Stimulated activated CD4-positive, alpha-beta T cell treated with anti-CD3 and anti-CD28 coated beads, Interleukin-2, amount 100 ng/mL, for 48 hours (primary cell): ENCODE measurements around the gene PRDM15.
A peak's percentile ranks its signal among the peaks of the same experiment; 100 is the strongest.

Experiments
- DNase-seq, 2 donors: peaks; one replicate each; pipeline ENCODE4 v3.0.0-alpha.2; 2020

The PRDM15 gene

DNA sequence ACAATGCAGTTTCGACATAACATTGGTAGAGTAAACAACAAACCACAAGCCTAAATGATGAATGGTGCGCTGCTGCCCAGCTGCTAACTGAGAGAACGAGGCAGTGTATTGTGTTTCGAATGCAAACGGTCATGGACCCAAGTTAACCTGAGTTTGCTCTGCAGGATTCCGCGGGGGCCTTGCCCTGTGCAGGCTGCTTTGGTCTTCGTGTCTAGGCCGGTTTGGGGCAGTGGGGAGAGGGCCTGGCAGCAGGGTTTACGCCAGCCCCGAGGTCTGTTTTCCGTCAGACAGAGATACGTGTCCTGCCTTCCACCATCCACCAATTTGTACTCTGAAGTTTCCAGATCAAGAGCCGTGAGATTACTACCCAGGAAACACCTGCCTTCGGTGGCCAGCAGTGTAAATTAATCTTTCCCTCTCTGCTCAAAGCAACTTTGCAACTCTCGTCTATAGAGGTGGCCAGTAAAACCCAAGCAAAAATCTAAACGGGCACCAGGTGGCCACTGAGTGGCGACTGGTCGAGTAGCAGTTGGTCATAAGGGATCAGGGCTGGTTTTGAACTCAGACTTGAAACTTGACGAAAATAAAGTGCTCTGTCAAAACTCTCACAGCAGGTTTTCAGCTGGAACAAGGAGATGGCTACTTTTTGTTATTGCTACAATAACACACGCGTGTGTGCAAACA lies 6.3 kb upstream of the PRDM15 start:
- no peak for DNase-seq

DNA sequence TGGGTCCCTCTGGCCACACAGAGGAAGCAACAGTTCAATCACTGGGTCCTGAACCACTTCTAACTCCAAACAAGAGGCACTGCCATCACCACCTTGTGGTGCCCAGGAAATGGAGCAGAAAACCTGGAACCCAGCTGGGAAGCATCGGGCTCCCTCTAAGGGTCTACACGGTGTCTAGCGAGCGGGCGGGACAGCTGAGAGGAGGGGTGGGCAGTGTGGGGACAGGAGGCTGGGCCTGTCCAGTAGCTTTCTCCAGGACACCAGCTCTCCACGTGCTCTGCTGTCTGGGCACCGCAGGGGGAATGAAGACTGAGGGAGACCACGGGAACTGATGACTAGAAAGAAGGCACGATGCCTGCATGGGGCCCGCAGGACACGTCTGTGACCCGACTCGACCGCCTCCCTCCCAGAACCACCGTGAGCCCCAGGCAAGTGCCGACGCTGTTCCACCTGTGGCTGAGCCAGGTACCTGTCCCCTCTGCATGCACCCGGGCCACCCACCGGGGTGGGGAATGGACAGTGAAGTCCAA lies 5.4 kb upstream of the PRDM15 start:
- DNase-seq = no peak

DNA sequence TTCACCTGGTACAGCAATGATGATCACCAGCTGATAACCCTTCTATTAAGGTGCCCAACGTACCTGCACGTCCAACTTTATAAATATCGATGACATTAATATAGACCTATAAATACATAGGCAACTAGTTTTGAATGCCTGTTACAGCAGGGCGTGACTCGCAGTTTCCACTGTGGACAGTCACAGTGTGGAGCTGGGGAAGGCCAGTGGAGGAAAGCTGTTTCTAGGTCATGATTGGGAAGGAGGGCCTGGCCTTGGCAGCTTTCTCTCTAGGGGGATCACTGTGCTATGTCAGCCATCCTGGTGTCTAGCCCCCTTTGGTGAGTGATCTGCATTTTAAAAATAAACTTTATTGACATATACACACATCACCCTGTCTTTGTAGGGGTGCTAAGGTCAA lies 4.4 kb upstream of the PRDM15 start:
- no peak for DNase-seq

DNA sequence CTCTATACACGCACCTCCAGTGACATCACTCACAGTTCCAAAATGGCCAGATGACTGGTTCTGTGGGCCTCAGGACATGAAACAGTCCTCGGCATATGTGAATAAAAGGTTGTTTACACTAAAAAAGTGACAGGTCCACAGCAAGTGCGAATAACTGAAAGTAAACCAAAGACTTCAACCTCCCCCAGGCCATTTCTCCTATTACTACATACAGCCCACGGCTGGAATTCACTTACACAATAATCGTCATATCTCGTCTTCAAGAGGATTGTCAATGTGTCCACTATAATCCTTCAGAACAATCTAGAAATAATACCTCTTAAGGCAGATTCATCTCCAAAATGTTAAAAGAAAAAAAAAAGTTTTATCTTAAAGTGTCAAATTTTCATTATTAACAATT lies 1.9 kb upstream of the PRDM15 start:
- DNase-seq = no peak

DNA sequence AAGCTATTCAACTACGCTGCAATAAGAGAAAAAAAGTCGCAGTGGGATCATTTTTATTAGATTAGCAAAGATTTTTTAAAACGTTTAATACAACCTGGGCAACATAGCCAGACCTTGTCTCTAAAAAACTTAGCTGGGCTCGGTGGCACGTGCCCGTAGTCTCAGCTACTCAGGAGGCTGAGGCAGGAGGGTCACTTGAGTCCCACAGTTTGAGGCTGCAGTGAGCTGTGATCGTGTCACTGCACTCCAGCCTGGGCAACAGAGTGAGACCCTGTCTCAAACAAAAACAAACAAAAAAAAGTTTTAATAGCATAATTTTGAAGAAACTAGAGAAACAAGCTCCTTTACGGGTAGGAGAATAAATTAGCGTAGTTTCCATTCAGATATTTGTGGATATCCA lies 1.0 kb upstream of the PRDM15 start:
- DNase-seq = no peak

DNA sequence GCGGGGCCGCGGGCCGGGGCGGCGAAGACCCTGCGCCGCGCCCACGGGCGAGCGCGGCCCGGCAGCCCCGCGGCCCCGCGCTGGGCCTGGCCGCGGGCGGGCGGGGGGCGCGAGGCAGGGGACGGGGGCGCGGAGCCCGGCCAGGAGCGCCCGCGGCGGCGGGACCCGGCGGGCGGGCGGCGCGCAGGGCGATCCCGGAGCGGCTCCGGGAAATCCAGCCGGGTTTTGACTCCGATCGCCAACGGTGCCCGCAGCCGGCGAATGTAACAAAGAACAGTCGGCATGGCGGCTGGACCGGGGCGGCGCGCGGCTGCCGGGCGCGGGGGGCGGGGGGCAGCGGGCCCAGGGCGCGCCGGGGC lies 334 bp downstream of the PRDM15 start:
- peak; percentile 64 to 69 for DNase-seq

DNA sequence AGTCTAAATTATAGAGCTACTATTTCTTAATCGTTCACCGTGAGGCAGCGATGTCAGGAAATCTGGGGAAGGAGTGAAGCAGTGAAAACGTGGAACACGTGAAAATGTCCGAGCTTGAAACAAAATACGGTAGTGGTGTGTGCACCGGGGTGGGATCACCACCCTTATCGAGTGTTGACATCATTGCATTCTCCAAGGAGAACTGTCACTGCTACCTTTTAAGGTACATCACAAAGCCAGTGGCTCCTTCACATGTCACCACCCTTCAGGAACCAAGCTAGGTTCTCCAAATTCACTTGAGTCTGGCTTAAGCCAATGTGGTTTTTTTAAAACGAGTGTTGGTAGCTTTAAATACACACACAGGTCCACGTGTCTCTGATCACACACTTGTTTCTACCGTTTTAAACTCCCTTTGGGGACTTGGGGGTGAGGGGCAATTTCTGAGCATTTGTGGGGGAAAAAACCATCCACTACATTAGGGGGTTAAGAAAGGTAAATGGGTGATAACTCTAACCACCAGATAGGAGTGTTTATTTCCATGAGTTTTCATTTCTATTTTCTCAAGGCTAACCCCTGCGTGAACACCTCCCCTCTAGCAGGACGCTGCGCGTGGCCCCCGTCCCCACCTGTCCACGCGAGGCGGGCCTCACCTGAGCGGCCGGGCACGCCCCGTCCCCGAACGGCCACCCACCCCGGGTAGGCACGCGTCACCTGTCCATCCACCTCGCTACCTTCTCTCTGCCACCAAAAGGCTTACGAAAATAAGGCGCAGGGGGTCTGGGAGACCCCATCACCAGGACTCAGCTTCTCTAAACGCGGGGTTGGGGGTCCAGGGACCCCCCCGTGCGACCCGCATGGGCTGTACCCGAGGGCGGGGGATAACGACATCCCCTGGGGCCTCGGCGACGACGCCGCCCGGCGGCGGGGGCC lies 978 bp downstream of the PRDM15 start:
- DNase-seq = peak in 1 of 2 donors; percentile 11

DNA sequence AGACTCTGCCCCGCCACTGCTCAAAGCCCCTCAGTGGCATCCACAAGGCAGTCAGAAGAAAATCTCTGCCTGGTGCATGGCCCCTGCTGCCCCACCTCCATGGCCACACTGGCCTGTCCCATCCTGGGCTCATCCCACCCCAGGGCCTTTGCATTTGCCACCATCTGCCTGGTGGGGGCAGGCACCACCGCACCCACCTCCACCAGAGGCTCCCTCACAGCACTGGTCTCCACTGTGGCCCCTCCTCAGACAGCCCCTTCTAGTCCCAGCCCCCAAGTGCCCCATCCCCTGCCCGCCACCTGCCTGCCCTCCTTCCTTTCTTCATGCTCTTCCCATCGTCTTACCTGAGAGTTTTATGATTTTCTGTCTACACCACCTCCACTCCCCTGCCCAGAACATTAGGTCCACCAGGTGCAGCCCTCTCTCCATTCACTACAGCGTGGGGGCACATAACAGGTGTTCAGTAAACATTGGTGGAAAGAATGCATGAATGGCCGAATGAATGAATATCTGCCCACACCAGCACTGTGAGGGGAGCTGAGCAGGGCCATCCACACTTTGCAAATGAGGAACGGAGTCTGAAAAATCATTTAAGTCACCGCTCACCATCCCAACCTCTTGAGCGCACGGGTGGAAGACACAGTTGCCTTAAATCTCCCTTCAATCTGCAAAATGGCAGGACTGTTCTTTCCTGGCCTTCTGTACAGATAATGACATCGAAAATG lies 2.1 kb downstream of the PRDM15 start:
- DNase-seq = no peak

DNA sequence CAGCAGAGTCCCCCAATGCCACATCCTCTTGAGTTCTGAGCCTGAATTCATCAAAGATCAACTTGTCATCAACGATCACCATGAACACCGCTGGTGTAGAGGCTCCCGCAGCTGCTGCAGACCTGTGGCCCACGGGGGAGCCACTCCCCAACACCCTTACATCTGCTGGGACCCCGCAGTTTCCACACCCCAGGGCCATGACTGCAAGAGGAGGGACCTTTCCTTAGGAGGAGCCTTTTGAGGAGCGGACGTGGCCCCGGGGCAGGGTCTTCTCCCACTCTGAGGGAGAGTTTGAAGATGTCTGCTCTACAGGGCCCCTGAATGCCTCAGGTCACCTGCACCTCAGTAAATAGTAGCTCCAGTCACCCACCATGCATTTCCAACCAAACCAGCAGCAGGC lies 2.7 kb downstream of the PRDM15 start:
- no peak for DNase-seq

DNA sequence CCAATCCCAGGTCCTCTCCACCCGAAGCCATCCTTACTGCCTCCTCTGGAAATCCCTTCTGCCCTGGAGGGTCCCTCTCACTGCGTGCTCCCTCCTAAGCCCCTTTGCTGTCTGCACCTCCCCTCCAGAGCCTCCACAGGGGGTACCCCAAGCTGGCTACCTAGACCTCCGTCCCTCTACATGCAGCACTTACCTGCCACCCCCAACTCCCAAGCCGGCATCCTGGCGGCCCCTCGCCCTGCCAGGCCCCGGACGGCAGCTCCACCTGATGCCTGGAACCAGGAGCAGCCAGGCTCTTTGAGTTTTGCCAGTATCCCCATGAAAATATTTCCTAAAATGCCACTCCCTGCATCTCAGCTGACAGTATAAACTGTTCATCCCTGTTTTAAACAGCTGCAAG lies 4.1 kb downstream of the PRDM15 start:
- DNase-seq = no peak

DNA sequence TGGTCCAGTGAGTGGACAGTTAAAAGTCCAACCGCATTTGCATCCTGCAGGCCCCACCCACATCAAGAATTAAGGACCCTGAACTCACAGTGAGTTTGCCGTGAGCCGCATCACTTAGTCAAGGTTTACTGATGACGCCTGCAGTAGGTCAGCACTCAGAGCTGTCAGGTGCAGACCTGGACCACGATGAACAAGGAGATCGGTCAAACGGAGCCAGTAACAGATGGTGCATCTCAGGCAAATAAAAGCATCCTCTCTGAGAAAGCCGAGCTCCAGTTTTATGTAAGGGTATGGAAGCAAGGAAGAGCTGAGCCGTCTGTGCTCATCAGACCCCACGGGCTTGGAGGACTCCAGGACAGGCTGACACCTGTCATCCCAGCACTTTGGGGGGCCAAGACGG lies 4.5 kb downstream of the PRDM15 start:
- DNase-seq = no peak

DNA sequence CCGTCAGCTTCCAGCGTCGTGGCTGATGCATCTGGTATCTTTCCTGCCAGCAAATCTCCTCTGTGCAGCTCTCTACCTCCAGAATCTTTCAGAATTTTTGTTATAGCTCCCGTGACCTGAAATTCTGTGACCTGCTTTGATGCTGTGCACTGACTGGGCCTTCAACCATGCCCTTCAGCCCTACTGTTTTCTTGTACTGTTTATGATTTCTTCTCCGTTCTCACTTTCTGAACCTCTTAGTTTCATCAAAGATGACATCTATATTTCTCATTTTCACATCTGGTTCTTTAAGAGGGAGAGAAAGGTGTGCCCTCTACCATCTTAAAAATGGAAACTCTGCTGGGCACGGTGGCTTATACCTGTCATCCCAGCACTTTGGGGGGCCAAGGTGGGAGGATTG lies 5.7 kb downstream of the PRDM15 start:
- no peak for DNase-seq

DNA sequence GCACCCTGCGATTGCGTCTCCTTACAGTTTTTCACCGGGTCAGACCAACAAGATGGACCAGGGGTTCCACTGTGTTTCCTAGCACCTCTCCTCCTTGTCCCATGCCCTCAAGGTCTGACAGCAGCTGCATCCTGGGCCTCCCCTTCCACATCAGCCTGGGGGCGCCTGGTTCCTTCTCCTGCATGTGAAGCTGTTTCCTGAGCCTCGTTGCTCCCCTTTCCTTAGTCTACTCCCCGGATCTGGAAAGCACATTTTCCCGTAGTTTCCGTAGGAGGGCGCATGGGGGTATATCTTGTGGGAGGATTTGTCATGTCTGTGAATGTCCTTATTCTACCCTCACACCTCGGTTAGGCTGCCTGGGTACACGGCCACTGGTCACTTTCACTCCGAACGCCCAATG lies 6.1 kb downstream of the PRDM15 start:
- no peak for DNase-seq

DNA sequence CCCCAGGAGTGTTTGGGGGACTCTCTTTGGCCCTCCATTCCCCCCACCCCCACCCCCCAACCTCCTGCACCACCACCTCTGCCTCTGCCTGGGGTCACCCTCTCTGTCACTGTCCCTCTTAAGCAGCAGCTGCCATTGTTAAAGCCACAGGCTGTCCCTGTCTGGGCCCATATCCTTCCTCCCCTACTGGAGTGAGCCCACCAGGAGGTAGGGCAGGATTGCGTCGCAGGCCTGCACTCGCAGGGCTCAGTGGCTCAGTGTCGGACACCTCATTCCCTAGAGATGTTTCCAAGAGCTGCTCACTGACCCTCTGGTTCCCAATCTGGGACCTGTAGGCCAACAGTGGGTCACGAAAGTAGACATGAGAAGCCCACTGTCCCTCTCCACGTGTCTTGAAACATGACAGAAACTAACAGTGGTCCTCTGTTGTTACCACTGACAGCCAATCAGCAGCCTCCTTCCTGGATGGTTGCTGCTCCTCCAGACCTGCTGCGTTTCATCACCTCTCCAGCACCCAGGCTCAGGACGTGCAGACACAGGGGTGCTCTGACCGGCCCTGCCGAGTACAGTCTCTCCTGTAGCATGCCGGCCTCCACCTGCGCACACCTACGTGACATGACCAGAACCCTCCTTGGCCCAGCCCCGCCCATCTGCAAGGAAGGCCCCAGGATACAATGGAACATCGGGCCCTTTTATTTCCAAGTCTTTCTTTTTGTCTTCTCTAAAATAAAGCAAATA lies 7.7 kb downstream of the PRDM15 start:
- no peak for DNase-seq

DNA sequence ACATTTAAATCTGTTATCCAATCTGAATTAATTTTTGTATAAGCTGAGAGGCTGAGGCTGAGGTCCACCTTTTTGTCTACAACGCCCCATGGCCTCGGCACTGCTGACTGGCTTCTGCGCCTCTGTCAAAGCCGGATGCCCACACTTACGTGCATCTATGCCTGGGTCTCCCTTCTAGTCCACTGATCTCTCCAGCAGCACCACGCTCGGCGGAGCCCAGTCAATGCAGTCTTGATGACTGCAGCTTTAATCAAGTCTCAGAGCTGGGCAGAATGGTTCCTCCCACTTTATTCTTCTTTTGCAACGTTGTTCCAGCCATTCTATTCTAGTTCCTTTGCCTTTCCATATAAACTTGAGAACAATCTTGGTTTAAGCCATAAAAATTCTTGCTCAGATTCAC lies 9.4 kb downstream of the PRDM15 start:
- DNase-seq = no peak

DNA sequence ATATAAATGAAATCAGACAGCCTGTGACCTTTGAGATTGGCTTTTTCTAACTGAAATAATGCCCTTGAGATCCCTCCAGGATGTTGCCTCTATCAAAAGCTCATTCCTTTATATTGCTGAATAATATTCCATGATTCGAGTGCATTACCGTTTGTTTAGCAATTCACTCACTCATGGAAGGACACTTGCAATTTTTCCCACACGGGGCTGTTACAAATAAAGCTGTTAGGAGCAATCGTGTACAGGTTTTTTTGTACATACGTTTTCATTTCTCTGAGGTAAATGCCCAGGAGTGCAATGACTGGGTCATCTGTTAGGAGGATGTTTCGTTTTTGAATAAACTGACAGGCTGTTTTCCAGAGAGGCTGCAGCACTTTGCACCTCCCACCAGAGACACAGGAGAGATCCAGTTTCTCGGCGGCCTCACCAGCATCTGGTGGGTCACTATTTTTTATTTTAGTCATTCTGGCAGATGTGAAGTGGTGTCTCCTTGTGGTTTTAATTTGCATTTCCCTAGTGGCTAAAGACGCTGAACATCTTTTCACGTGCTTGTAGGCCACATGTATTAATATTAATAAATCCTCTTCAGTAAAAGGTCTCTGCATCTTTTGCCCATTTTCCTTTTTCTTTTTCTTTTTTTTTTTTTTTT lies 11.0 kb downstream of the PRDM15 start:
- no peak for DNase-seq

DNA sequence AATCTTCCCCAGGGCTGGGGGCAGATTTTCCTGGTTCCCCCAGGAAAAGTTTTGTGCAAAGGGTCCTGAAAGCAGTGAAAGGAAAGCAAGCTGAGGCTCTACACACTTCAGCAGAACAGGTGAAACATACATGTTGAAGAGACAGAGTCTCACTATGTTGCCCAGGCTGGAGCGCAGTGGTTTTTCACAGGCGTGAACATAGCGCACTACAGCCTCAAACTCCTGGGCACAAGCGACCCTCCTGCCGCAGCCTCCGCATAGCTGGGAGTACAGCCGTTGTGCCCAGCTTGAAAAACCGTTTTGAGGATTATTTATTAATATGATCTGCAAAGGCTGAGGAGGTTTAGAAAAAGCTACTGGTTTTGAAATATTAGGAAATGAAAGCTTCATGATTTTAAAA lies 11.8 kb downstream of the PRDM15 start:
- no peak for DNase-seq

DNA sequence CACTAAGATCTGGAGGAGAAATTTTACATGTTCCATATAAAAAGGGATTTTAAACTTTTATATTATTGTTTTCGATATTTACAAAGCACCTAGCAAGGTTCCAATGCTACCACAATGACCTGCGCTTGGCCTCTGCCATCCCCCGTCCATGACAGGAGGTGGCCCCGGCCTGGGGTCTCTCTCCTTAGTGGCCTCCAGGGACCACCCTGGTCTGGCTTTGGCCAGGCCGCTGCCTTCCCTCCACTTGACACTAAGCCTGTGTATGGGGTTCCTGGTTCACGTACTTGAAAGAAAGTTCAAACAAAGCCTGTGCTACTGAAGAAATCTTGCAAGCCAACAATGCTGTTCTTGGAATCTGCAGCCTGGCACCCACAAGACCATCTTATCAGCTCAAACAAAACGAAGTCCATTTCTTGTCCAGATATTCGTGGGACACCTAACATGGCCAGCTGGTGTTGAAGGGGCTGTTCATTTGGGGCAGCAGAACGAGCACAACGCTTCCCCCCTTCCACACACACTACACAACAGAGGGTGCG lies 12.8 kb downstream of the PRDM15 start:
- DNase-seq = no peak

DNA sequence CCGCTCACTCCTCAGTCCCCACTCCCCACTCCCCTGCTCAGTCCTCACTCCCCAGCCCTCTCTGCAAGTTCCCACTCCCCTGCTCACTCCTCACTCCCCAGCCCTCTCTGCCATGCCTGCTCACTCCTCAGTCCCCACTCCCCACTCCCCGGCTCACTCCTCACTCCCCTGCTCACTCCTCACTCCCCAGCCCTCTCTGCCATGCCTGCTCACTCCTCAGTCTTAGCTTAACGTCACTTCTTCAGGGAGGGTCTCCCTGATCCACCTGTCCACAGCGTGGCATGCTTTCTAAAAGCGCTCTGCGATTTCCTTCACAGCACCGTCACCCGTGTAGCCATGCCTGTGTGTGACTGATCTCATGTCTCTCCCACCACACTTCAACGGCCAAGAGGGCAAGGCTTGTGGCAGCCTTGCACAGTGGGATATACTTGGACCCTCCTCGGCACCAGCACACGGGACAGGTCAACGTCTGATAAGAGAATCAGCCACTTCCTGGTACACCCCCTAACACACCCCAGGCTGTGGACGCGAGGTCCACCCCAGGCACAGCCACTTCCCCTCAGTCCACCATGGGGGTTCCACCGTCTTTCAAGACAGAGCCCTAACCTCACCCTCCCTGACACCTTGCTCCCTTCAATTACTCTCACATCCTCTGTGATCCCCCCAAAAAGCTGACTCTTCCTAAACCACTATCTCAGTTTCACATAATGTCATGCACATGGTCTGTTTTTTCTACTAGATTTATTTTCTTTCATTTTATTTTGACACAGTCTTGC lies 14.0 kb downstream of the PRDM15 start:
- no peak for DNase-seq

DNA sequence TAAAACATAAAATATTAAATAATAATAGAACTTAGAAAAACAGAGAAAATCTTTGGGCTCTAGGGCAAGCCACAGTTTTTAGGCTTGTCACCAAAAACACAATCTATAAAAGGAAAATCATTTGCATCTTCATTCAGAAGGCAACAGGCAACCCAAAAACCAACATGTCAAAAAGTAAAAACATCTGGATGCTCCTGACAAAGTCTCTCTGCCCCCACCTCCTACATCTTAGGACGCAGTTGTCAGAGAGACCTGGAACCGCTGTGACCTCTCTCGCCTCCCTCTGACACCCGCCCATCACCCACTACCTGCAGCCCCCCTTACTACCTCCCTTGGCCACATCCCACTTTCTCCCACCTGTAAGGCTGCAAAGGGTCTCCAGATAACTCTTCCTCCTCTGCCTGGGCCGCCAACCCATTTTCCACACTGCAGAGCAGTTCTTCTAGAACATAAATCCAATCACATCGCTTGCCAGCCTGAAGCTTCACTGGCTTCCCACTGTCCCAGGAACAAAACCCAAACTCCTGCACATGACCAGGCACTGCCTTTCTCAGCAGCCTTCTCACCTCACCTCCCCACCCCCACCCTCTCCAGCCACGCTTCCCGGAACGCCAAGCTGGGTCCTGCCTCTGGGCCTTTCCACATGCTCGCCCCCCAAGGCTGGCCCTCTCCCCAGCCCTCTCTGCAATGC lies 14.7 kb downstream of the PRDM15 start:
- no peak for DNase-seq

DNA sequence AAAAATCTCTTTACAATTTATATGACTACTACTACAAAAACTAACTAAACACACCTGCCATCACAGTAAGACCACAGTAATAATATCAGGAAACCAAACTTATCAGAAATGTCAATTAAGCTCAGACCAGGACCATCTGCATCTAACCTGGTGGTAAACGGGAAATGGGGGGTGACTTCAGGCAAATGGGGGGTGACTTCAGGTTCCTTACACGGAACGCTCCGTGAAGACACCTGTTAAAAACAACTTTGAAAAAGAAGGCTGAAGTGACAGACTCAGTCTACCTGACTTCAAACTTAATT lies 15.8 kb downstream of the PRDM15 start:
- no peak for DNase-seq
